Activated B cell treated with CpG ODN at 0.5 μM for 24 hours (primary cell): ENCODE results near the gene RAD1. TPM values are rescaled to one million over a fixed set of nuclear protein-coding genes. Genes with fewer than 3 reads are reported as not detected.
A peak's percentile ranks its signal among the peaks of the same experiment; 100 is the strongest.

Experiments used
- ATAC-seq: fragments of 200-7000 bp; cut with Tn5 transposase; one replicate; pipeline ENCODE4 v1.10.0; 2021; ENCODE audit warnings: low read depth, mild to moderate bottlenecking, moderate library complexity
- CTCF ChIA-PET: fragments of 350-600 bp; sonication (Branson Sonifier 250); formaldehyde crosslinking; loops from one replicate; lab custom pipeline; 2021; ENCODE audit warnings: antibody characterized with exemption; lab: Charles Lee
- POLR2A ChIA-PET: fragments of 350-600 bp; sonication (Branson Sonifier 250); formaldehyde crosslinking; loops from one replicate; lab custom pipeline; 2021; ENCODE audit warnings: antibody characterized with exemption; lab: Charles Lee
- DNase-seq: peaks from one replicate; pipeline ENCODE4 v3.0.0; 2022
- H3K27ac Mint-ChIP-seq: one replicate; pipeline ENCODE4 v1.8.0; 2020; ENCODE audit warnings: mixed read lengths
- H3K27me3 Mint-ChIP-seq: one replicate; pipeline ENCODE4 v1.8.0; 2021; ENCODE audit warnings: mixed read lengths
- H3K36me3 Mint-ChIP-seq: one replicate; pipeline ENCODE4 v1.8.0; 2021; ENCODE audit warnings: low read depth, mixed read lengths
- H3K4me1 Mint-ChIP-seq: one replicate; pipeline ENCODE4 v1.8.0; 2021; ENCODE audit warnings: mixed read lengths
- H3K4me3 Mint-ChIP-seq: one replicate; pipeline ENCODE4 v1.8.0; 2020; ENCODE audit warnings: mild to moderate bottlenecking, mixed read lengths
- H3K9me3 Mint-ChIP-seq: one replicate; pipeline ENCODE4 v1.8.0; 2020; ENCODE audit warnings: mixed read lengths
- intact Hi-C: fragments of 100-400 bp; cut with micrococcal nuclease; formaldehyde crosslinking; loops from one replicate; pipeline ENCODE4 v1.15.1; 2024
- total RNA-seq: library from RNA; stranded (reverse); gene quantifications from 2 replicates; pipeline ENCODE4 v1.2.3, GENCODE V29; 2022
- TF ChIP-seq, protein P1 (sequence below): fragments of 200-600 bp; IDR thresholded peaks from one replicate; pipeline ENCODE4 v1.8.0; 2022; ENCODE audit warnings: antibody characterized with exemption, mild to moderate bottlenecking

Gene RAD1
- total RNA-seq, 1 donor from 2014 or later, result 24.4 TPM

DNA sequence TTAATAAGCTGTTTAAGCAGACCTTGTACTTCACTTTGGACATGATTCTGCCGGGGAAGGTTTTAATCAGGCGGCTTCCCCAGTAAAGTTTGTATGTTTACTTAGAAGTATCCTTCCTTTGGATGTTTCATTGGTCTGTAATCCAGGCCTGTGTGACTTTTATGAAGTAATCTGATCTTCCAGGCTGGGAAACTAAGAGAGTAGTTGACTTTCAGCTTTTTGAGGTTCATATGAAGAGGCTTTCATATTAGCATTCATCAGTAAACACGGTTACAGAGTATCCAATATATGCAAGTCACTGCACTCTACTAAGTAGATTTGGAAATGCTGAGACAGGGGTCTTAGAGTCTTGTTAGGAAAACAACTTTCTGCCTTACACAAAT lies 15.1 kb upstream of the RAD1 start:
- CTCF ChIA-PET, result interaction anchor here (0.7 to 2.0 kb wide), 2 partner anchors 15 to 27 kb away, joined by 3 to 15 read pairs; partner anchors contain the start of genes BRIX1 and RAD1
- TF ChIP-seq, protein P1, sequence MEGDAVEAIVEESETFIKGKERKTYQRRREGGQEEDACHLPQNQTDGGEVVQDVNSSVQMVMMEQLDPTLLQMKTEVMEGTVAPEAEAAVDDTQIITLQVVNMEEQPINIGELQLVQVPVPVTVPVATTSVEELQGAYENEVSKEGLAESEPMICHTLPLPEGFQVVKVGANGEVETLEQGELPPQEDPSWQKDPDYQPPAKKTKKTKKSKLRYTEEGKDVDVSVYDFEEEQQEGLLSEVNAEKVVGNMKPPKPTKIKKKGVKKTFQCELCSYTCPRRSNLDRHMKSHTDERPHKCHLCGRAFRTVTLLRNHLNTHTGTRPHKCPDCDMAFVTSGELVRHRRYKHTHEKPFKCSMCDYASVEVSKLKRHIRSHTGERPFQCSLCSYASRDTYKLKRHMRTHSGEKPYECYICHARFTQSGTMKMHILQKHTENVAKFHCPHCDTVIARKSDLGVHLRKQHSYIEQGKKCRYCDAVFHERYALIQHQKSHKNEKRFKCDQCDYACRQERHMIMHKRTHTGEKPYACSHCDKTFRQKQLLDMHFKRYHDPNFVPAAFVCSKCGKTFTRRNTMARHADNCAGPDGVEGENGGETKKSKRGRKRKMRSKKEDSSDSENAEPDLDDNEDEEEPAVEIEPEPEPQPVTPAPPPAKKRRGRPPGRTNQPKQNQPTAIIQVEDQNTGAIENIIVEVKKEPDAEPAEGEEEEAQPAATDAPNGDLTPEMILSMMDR, result no peak
- H3K27ac Mint-ChIP-seq, result peak overlapping the region; percentile 93

DNA sequence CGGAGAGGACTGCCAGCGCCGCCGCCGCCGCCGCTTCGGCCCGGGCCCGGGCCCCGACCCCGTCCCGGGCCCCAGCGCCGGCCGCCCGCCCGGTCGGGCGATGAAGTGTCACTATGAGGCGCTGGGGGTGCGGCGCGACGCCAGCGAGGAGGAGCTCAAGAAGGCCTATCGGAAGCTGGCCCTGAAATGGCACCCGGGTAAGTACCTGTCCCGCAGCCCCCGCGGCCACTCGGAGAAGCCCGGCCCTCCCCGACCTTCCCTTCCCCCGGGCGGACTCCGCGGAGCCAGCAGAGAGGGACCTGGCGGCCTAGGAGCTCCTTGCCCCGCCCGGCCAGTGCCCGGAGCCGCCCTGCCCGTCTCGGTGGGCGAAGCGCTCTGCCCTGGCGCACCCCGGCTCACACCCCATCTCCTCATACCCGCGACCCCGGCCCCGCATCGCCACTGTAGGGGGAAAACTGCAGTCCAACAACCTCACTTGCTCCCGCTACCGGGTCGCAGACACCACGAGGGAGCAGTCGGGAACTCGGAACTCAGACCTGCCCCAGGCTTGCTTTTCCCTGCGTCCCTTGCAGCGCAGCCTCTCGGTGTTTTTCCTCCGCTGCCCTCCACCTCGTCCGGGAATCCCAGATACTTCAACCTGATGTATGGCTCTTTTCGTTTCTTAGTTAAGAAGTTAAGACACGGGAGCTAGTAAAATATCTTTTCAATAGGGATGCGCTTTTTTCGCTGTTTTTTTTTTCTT lies 14.6 kb upstream of the RAD1 start:
- ChIA-PET POLR2A (interaction anchor here (0.5 to 3.2 kb wide), 19 partner anchors 9 to 1939 kb away, joined by 3 to 125 read pairs (median 4); partner anchors contain the start of genes AMACR, BRIX1, NADK2 and RAD1), CTCF (interaction anchor here (0.7 to 2.0 kb wide), 2 partner anchors 14 to 27 kb away, joined by 3 to 15 read pairs; partner anchors contain the start of genes BRIX1 and RAD1)
- peaks cover 32% of the 10 kb centered on the region for H3K36me3 Mint-ChIP-seq
- peak overlapping the region; percentile 93 for H3K27ac Mint-ChIP-seq
- TF ChIP-seq, protein P1, result no peak
- intact Hi-C loops, result loop anchor here (1.0 to 10.0 kb wide), 10 partner anchors 15 to 1947 kb away; partner anchors contain the start of genes BRIX1, LMBRD2, NIPBL and RAD1
- DNase-seq (peak; percentile 73), ATAC-seq (peak; percentile 64)
- peaks cover 31% of the 10 kb centered on the region for H3K4me1 Mint-ChIP-seq
- no peaks in the 10 kb centered on the region for H3K9me3 Mint-ChIP-seq
- peak overlapping the region; percentile 97 for H3K4me3 Mint-ChIP-seq
- no peaks in the 10 kb centered on the region for H3K27me3 Mint-ChIP-seq

More for the DNA sequence above, 15.1 kb upstream of the RAD1 start:
- Mint-ChIP-seq H3K9me3 (no peaks in the 10 kb centered on the region), H3K27me3 (no peaks in the 10 kb centered on the region), H3K4me3 (peak overlapping the region; percentile 97), H3K36me3 (peaks cover 32% of the 10 kb centered on the region), H3K4me1 (peaks cover 31% of the 10 kb centered on the region)
- ATAC-seq (no peak), DNase-seq (no peak)
- intact Hi-C loops, result no loop called here
- POLR2A ChIA-PET, result interaction anchor here (0.5 to 3.2 kb wide), 9 partner anchors 8 to 1490 kb away, joined by 3 to 125 read pairs (median 4); partner anchors contain the start of genes AMACR, BRIX1, RAD1 and TARS1

DNA sequence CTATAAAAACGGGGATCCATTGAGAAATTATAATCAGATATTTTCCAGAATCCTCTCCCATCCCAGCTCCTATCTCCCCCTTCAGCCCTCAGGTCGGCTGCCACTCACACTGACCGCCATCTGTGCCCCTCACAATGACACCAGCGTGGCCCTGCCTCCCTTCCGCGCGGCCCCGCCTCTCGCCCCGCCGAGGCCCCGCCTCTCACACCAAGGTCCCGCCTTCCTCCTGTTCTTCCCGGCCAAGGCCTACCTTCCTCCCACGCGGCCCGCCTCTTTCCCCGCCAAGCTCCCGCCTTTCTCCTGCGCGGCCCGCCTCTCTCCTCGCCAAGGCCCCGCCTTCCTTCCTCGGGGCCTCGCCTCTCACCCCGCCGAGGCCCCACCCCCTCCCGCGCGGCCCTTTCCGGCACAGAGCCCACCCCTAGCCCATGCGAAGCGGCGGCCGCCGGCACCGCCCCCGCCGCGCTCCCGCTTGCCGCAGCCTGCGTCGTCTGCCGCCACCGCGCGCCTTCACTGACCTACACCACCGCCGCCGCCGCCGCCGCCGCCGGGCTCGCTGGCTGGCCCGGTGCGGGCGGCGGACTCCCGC lies 13.9 kb upstream of the RAD1 start, which contains the start of gene DNAJC21:
Gene DNAJC21 (plus strand): TSS at position 426 of the 586 bp plus-strand sequence. CDS start 261 bp downstream, outside the sequence.
- TF ChIP-seq, protein P1, result no peak
- Mint-ChIP-seq H3K4me1 (peaks cover 29% of the 10 kb centered on the region), H3K9me3 (no peaks in the 10 kb centered on the region), H3K36me3 (peaks cover 37% of the 10 kb centered on the region), H3K4me3 (peak within 1 kb of the TSS; percentile 97), H3K27me3 (no peaks in the 10 kb centered on the region), H3K27ac (peak within 1 kb of the TSS; percentile 93)
- DNase-seq (peak; percentile 98), ATAC-seq (peak; percentile 88)
- ChIA-PET CTCF (interaction anchor here (2.0 kb wide), 1 partner anchor 13 kb away, joined by 15 read pairs; the partner anchor contains the start of genes BRIX1 and RAD1), POLR2A (interaction anchor here (0.6 to 3.2 kb wide), 18 partner anchors 8 to 1940 kb away, joined by 3 to 125 read pairs (median 5); partner anchors contain the start of genes AMACR, BRIX1, LMBRD2 and NADK2)
- intact Hi-C loops, result loop anchor here (1.0 to 10.0 kb wide), 10 partner anchors 14 to 1948 kb away; partner anchors contain the start of genes BRIX1, LMBRD2, NIPBL and RAD1

DNA sequence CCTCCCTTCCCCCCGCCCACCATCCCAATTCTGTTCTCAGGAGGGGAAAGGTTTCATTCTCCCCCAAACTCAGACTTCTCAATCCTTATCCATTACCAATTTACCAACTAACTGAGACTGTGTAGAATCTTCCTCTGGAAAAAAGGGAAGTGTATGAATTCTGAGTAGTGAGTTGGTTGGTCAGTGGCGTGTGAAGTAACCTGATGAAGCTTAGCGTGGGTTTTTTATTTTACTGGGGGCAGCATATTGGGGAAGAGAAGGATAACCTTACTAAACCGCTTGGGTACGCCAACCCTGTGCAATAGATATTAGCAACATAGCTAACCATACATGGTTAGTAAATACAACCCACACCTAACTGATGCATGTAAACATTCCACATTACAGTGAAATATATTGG lies 13.0 kb upstream of the RAD1 start:
- H3K4me3 Mint-ChIP-seq, result no peak overlapping the region
- POLR2A ChIA-PET, result interaction anchor here (1.1 to 3.2 kb wide), 2 partner anchors 12 to 1224 kb away, joined by 3 to 125 read pairs; partner anchors contain the start of genes BRIX1, LMBRD2, RAD1 and SKP2
- no peak for DNase-seq

More for the DNA sequence above, 13.0 kb upstream of the RAD1 start:
- H3K36me3 Mint-ChIP-seq, result peaks cover 38% of the 10 kb centered on the region
- ATAC-seq, result no peak
- H3K27me3 Mint-ChIP-seq, result no peaks in the 10 kb centered on the region
- CTCF ChIA-PET, result no interaction called here
- intact Hi-C loops, result loop anchor here (5.0 to 10.0 kb wide), 4 partner anchors 387 to 1949 kb away; partner anchors contain the start of gene NIPBL
- H3K4me1 Mint-ChIP-seq, result peaks cover 35% of the 10 kb centered on the region
- H3K9me3 Mint-ChIP-seq, result no peaks in the 10 kb centered on the region
- TF ChIP-seq, protein P1, result no peak
- H3K27ac Mint-ChIP-seq, result no peak overlapping the region
